ENCODE results near the gene HIVEP3.

Gene HIVEP3

GRCh38 chr1:41492341-41492848 lies 426.3 kb downstream of the HIVEP3 start:
- peak; percentile 33 to 58 (median 50) for DNase-seq (ENCODE audit: low read depth in 2 of 3, low spot score in 1 of 3)

GRCh38 chr1:41490911-41491310 lies 427.8 kb downstream of the HIVEP3 start:
- no peak for DNase-seq (ENCODE audit: low read depth in 2 of 3, low spot score in 1 of 3)

- no peak for DNase-seq (ENCODE audit: low read depth in 2 of 3, low spot score in 1 of 3)
Measured at GRCh38 chr1:41489561-41489960, 429.2 kb downstream of the HIVEP3 start.

- DNase-seq (ENCODE audit: low read depth in 2 of 3, low spot score in 1 of 3), result no peak
Measured at GRCh38 chr1:41488040-41488951, 430.4 kb downstream of the HIVEP3 start.

GRCh38 chr1:41487126-41488039 lies 431.3 kb downstream of the HIVEP3 start:
- no peak for DNase-seq (ENCODE audit: low read depth in 2 of 3, low spot score in 1 of 3)

- no peak for DNase-seq (ENCODE audit: low read depth in 2 of 3, low spot score in 1 of 3)
Measured at GRCh38 chr1:41486371-41487125, 432.2 kb downstream of the HIVEP3 start.

GRCh38 chr1:41486053-41486370 lies 432.7 kb downstream of the HIVEP3 start:
- no peak for DNase-seq (ENCODE audit: low read depth in 2 of 3, low spot score in 1 of 3)

GRCh38 chr1:41485605-41486004 lies 433.1 kb downstream of the HIVEP3 start:
- DNase-seq (ENCODE audit: low read depth in 2 of 3, low spot score in 1 of 3), result no peak

GRCh38 chr1:41484402-41485241 lies 434.1 kb downstream of the HIVEP3 start, which contains the start of gene EDN2:
TSS of gene EDN2 (minus strand) at chr1:41484683. CDS start at chr1:41484601, 82 bp downstream.
- DNase-seq (ENCODE audit: low read depth in 2 of 3, low spot score in 1 of 3), result no peak

GRCh38 chr1:41483960-41484401 lies 434.7 kb downstream of the HIVEP3 start:
- DNase-seq (ENCODE audit: low read depth in 2 of 3, low spot score in 1 of 3), result no peak

GRCh38 chr1:41483001-41483850 lies 435.5 kb downstream of the HIVEP3 start:
- no peak for DNase-seq (ENCODE audit: low read depth in 2 of 3, low spot score in 1 of 3)

GRCh38 chr1:41482001-41482765 lies 436.5 kb downstream of the HIVEP3 start:
- no peak for DNase-seq (ENCODE audit: low read depth in 2 of 3, low spot score in 1 of 3)

GRCh38 chr1:41481109-41481775 lies 437.5 kb downstream of the HIVEP3 start:
- DNase-seq (ENCODE audit: low read depth in 2 of 3, low spot score in 1 of 3), result no peak

GRCh38 chr1:41480204-41481108 lies 438.3 kb downstream of the HIVEP3 start:
- no peak for DNase-seq (ENCODE audit: low read depth in 2 of 3, low spot score in 1 of 3)

GRCh38 chr1:41479808-41480160 lies 438.9 kb downstream of the HIVEP3 start:
- no peak for DNase-seq (ENCODE audit: low read depth in 2 of 3, low spot score in 1 of 3)

GRCh38 chr1:41479000-41479807 lies 439.5 kb downstream of the HIVEP3 start:
- no peak for DNase-seq (ENCODE audit: low read depth in 2 of 3, low spot score in 1 of 3)

All from stimulated activated CD4-positive, alpha-beta T cell treated with anti-CD3 and anti-CD28 coated beads, Interleukin-12 subunit alpha, Interleukin-12 subunit beta, amount 100 ng/mL, for 48 hours (primary cell).